ENCODE results near the gene ELK4.

DNA sequence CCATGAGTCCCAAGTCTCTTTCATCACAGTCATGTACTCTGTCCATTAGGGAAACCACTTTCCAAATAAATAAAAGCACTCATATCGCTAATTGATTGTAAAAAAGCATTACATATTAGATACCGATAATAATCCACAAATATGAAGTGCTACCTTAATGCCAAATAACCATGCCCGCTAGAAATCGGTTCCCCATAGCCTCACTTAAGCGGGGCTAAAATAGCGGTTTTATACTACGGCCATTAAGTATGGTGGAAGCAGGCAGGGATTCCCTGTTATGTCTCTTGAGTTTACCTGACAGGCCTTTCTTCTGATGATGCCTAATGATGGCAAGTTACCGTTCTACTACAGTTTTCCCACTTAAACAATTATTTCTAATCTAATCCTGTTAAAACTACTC lies 3.9 kb downstream of the ELK4 start:
- TF ChIP-seq CTCF (optimal IDR thresholded peaks at IDR 0.05 in 1 of 3, IDR thresholded peaks at IDR 0.05 in 1 of 3, conservative IDR thresholded peaks at IDR 0.05 in 1 of 3; ENCODE audit: extremely low read depth in 1 of 3, insufficient read depth in 2 of 3, low read length in 3 of 3): no peak
- TF ChIP-seq EZH2 (IDR thresholded peaks at IDR 0.05; ENCODE audit: low read length): no peak
